HCT116 (cell line): Measurements from ENCODE around the gene GFPT1.

Experiments
- CTCF ChIP-seq, 3 experiments: fragments of 200-600 bp in 1 of 3; sonication (generic) in 1 of 3; IDR thresholded peaks in 2 of 3; conservative IDR thresholded peaks in 1 of 3; 2 replicates each; pipeline ENCODE4 v1.5.1; 2012 to 2017; ENCODE audit warnings: low read depth in 2 of 3, low read length in 2 of 3, antibody characterized with exemption in 1 of 3, borderline replicate concordance in 1 of 3, control low read depth in 1 of 3, mild to moderate bottlenecking in 1 of 3, mixed read lengths in 1 of 3, mixed run types in 1 of 3, moderate library complexity in 1 of 3; ENCODE audit not compliant: insufficient read depth in 1 of 3
- EZH2 ChIP-seq: fragments of 200-600 bp; sonication (generic); IDR thresholded peaks from 2 replicates; pipeline ENCODE4 v1.6.1; 2017; ENCODE audit warnings: antibody characterized with exemption, mixed run types
- FOSL1 ChIP-seq: IDR thresholded peaks from 2 replicates; pipeline ENCODE4 v1.6.1; 2012; ENCODE audit warnings: low read depth
- POLR2A ChIP-seq: IDR thresholded peaks from 2 replicates; pipeline ENCODE4 v1.7.0; 2011; ENCODE audit warnings: borderline replicate concordance; ENCODE audit not compliant: insufficient read depth, insufficient read length; ENCODE audit errors: extremely low read depth
- POLR2AphosphoS5 ChIP-seq: IDR thresholded peaks from 2 replicates; pipeline ENCODE4 v1.6.1; 2011; ENCODE audit warnings: mild to moderate bottlenecking, low read depth, low read length, moderate library complexity
- RAD21 ChIP-seq: IDR thresholded peaks from 2 replicates; pipeline ENCODE4 v1.6.1; 2012; ENCODE audit warnings: low read depth, mild to moderate bottlenecking
- REST ChIP-seq: IDR thresholded peaks from 2 replicates; pipeline ENCODE4 v1.6.1; 2012; ENCODE audit warnings: low read depth
- SIN3A ChIP-seq: IDR thresholded peaks from 2 replicates; pipeline ENCODE4 v1.6.1; 2012; ENCODE audit warnings: low read depth
- YY1 ChIP-seq: IDR thresholded peaks from 2 replicates; pipeline ENCODE4 v1.6.1; 2011; ENCODE audit warnings: low read length, low read depth, moderate library complexity, mild to moderate bottlenecking; ENCODE audit not compliant: insufficient replicate concordance; ENCODE audit errors: extremely low read depth

- TF ChIP-seq CTCF (IDR thresholded peaks at IDR 0.05 in 2 of 3, conservative IDR thresholded peaks at IDR 0.05 in 1 of 3; ENCODE audit: borderline replicate concordance in 1 of 3, insufficient read depth in 1 of 3, low read depth in 2 of 3, low read length in 2 of 3) (no peak), FOSL1 (no peak), POLR2AphosphoS5 (no peak), RAD21 (no peak), SIN3A (no peak), POLR2A (no peak), EZH2 (no peak), REST (no peak), YY1 (no peak)
Measured at GRCh38 chr2:69353360-69353759, 33.7 kb downstream of the GFPT1 start.
